Measurements from ENCODE around the gene AKAP13.
"Not testable (repeated sequence)": the region's sequence is repeated elsewhere in the genome, so short reads cannot be mapped to it uniquely, and the experiment has no call there.

The AKAP13 gene

DNA sequence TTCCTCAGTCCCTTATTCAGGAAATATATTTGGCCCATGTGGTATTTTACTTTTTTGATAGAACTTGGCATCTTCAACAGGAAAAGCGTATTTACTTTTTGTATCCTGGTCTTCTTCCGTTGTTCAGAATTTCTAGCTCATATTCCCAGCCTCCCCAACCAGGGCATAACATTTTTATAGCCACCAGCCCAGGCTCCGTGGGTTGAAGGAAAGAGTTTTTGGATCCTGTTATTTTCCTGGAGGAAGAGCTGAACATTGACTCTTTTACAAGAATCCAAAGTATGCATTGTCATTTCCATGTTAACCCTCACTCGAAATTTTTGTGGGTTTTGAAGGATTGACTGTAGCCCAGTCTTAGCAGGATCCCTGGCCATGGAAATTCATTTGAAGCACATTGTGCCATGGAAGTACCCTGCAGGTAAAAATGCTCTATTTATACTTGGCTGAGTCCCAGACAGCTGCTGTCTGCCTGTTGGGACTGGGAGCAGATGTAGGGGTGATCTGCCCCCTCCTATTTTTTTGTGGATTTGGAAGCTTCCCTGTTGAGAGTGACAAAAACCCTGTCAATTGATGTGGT, 98.8 kb downstream of the AKAP13 start:
- DNase-seq (ENCODE audit: low spot score): no peak

DNA sequence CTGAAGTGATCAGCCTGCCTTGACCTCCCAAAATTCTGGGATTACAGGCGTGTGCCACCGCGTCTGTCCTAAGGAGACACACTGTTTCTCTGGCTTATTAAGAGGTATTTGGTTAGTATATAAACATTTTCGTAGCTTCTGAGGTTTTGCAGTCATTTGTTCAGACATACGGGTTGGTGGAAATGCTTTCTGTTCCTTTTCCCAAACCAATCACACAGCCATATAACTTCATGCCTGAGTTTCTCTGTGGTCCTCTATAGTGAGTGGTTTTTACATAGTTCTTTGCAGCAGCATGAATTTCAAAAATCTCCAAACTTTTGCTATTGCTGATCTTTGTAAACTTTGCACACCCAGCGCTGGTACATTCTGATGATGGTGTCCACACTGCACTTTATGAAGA, 100.5 kb downstream of the AKAP13 start:
- no peak for DNase-seq (ENCODE audit: low spot score)

DNA sequence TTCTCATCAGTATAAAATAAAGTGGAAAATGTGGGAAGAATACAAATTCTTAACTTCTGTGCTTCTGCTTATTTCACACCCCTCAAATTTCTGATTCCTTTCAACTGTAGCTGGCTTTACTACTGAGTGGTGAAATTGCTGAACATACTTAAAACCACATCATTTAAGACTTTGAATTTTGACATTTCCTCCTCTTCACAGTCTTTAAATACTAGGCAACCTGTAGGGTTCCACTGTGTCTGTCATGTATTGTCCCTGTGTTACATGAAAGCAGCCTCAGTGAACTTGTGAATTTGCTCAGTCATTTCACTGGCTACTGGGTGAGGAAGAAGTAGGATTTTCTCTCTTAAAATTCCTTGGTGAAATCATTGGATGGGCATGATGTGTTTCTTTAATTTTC, 101.1 kb downstream of the AKAP13 start:
- not testable (repeated sequence) for DNase-seq (ENCODE audit: low spot score)

DNA sequence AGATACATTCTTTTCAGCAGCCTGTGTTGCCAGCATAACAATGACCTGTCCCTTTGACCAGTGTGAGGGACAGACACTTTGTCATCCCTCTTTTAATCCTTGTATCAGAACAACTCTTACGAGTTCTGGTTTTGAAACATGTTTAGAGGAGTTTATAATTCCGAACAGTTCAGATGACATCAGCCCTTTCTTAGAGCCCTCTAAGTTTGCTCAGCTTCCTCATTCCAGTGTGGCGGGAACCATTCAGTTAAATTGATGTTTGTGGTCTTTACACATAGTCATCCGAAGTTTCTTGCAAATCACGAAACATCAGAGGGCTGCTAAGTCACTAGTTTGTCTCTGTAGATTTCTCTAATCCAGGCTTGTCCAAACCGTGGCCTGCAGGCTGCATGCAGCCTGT, 102.5 kb downstream of the AKAP13 start:
- no peak for DNase-seq (ENCODE audit: low spot score)

DNA sequence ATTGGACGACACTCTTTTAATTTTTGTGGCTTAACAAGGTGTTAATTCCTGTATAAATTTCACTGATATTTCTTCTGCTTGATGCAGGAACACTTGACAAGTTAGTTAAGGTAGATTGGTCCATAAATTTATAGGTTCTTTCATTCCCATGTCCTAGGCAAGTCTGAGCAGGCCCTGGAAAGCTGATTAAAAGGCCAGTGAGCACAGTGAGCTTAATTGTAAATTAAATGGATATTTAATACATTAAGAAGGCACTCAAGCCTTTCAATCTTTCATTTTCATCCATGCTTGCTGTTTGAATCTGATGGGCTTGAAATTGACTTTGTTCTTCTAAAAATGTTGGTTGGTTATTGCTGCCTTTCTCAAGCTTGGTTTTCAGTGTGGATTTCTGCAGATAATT, 103.6 kb downstream of the AKAP13 start:
- not testable (repeated sequence) for DNase-seq (ENCODE audit: low spot score)

DNA sequence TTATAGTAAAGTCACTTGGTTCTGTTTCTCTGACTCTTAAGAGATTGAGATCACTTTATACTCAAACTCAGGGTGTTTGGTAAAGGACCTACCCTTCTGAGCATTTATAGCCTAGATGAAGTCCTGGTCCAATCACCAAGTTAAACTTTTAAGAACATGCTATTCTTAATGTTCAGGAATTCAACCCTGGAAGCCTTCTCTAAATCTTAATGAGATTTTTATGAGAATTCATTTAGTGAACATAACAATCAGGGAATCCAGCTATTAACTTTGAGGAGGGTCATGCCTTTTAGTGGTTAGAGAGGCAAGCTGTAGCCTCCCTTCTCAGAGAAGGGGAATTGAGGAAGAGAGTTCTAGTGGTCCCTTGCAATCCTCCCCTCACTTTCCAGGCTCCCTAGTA, 104.5 kb downstream of the AKAP13 start:
- not testable (repeated sequence) for DNase-seq (ENCODE audit: low spot score)

DNA sequence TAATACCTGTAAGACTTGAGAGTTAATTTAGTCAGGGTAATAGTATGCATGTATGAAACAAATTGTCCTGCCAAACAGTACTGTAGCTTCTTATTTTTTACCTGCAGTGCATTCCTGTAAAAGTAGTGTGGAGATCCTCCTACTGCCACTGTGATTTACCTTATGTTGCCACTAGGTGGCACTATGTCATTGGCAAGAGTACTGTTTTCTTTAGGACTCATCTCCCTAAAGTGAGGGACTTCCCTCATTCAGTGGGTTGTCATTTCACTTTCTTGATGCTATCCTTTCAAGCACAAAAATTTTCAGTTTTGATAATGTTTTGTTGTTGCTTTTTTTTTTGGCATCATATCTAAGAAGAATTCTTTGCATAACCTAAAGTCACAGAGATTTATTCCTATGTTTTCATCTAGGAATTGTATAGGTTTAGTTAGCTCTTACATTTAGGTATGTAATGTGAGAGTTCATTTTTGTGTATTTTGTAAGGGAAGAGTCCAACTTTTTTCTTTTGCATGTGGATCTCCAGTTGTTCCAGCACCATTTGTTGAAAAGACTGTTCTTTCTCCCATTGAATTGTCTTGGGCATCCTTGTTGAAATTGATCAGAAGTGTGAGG, 105.7 kb downstream of the AKAP13 start:
- DNase-seq (ENCODE audit: low spot score): peak; percentile 48

DNA sequence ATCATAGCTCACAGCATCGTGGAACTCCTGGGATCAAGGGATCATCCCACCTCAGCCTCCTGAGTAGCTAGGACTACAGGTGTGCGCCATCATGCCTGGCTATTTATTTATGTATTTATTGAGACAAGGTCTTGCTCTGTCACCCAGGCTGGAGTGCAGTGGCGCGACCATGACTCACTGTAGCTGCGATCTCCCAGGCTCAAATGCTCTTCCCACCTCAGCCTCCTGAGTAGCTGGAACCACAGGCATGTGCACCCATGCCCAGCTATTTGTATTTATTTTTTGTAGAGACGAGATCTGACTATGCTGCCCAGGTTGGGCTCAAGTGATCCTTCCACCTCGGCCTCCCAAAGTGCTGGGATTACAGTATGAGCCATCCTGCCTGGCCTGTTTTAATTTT, 107.4 kb downstream of the AKAP13 start:
- not testable (repeated sequence) for DNase-seq (ENCODE audit: low spot score)

DNA sequence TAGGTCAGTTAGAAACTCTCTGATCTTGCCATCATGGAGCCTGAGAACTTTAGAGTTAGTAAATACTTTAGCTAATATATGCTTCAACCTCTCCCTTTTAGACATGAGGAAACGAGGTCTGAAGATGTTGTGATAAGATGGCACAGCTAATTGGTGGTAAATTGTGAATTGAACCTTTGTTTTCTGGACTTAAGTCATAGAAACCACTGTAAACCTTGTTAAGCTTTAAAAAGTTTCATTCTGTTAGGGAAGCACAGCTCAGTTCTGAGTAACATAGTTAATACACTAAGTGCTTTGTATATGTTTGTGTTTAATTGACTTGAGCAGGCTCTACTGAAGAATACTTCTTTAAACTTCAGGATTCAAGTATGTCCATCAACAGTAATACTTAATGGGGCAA, 108.6 kb downstream of the AKAP13 start:
- DNase-seq (ENCODE audit: low spot score): no peak

DNA sequence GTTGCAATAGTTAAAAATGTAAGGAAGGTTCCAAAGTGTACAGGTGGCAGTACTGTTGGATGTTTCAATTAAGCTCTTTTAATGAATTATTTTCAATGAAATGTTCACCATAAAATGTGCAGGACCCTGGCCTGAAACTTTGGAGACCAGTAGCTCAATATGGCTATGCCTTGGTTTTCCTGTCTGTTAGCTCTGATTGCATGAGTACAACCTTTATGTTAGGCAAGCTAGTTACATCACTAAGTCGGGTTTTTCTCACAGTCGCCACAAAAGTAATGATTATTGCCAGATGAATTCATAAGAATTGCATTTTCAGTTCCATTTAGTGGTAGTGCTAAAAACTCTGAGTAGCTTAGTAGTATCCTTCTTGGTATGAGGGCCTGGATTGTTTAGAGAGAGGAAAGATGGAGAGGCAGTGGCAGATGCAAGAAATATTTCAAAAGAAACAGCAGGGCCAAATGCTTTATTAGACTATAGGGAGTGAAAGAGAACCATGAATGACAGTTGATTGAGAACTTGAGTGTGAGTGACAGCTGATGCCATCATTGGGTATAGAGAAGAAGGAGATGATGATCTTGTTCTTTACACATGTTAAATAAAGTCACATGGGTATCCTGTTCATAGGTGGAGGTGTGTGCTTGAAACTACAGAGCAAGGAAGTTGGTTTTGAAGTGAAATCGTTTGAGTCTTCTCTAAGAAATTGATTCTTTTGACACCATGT, 109.5 kb downstream of the AKAP13 start:
- no peak for DNase-seq (ENCODE audit: low spot score)

DNA sequence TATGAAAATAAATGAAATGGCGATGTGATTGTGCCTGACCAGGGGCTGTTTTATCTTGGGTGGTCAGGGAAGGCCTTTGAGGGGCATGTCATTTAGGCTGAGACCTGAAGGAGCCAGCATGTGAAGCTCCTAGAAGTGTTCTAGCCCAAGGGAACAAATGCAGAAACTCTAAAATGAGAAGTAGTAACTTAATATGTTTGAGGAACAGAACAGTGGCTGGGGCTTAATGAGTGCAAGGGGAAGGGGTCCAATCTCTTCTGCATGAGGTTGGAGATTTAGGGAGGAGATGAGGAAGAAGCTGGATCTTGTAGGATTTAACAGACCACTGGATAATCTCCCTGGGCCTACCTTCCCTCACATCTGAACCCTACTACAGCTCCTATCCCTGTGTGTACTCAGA, 110.5 kb downstream of the AKAP13 start:
- DNase-seq (ENCODE audit: low spot score): no peak

DNA sequence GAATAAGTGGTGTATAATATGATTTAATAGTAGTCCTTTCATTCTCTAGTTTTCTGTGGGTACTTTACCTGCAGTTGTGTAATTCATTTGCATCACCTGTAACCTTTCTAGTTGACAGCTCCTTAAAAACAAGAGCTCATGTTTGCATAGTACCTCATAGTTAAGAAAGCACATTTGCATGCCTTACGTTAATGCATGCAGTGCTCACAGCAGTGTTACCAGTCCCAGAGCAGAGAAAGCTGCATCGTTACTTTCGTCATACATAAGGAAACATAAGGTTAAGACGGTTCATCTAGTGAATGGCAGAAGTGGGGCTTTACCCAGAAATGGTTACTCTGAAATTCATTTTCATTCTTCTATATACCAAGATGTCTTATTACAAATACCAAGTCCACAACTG, 111.3 kb downstream of the AKAP13 start:
- no peak for DNase-seq (ENCODE audit: low spot score)

DNA sequence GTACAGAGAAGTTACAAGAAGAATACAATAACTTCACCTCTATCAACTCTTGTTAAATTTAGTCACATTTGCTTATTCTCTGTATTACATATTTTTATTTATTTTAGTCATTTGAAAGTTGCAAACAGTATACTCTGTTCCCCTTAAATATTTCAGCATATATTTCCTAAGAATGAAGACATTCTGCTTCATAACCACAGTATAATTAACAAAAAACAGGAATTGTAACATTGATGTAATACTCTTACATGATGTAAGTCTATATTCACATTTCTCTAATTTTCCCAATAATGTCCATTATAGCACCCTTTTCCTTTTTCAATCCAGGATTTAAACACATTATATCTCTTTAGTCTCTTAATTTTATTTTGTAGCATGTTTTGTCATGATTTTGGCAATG, 112.0 kb downstream of the AKAP13 start:
- no peak for DNase-seq (ENCODE audit: low spot score)

DNA sequence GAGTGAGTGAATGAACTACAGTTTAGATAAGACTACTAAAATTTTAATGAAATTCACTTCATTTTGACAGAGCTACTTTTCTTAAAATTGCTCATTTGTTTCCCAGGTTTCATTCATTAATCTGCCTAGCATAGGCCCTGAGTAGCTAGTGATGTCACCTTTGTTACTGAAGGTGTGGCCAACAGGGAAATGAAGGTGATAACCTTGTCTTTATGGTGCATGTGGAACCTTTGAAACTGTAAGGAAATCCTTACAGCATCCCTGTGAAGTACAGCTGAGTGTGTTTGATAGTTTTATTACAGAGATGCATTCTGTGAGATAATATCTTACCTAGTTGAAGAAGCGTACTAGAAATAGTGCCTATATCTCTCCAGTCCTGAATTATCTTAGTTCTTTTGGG, 112.9 kb downstream of the AKAP13 start:
- DNase-seq (ENCODE audit: low spot score): no peak

DNA sequence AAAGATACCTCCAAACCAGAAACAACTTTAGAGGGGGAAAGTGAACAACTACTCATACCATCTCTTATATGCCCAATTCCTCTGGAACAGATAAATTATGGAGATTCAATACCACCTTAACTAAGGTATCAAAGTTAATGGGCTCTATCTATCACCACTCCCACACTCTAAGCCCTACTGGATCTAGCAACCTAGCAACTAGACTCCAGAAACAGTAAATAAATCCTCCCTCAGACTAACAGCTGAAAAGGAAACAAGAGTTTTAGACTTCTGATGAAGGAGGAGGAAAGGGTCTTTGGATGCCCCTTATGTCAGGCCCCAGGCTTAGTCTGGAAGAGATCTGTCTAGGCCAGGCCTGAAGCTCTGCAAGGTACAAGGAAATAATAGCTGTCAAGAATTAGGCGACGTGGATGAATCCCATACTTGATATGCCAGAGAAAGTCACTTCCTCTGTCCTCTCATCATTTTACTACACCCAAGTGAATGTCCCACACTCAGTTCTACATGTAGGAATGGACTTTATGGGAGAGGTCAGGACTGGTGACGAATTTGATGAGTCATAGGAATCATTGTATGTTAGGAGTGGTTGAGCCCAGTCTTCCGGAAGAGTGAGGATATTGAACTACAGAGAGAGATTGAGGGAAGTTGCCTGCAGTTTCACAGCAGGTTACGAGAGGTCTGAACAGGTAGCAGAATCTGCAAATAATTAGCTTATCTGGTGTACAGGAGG, 113.8 kb downstream of the AKAP13 start:
- DNase-seq (ENCODE audit: low spot score): no peak

DNA sequence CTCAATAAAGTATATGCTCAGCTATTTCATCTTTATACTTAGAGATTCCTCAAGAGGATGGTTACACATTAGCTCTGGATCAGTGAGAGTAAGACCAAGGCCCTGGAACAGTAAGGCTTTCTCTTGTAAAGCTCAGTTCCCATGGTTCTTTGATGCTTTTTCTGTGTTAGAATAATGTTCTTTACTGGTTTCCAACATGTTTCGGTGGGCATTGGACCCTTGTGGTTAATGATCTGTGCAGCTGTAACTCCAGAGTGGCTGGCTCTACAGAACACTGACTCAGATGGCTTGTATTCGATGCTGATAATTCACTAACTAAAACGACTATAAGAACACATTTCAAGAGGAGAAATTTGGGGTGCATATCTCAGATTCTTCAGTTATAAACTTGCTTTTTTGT, 114.7 kb downstream of the AKAP13 start:
- no peak for DNase-seq (ENCODE audit: low spot score)

DNA sequence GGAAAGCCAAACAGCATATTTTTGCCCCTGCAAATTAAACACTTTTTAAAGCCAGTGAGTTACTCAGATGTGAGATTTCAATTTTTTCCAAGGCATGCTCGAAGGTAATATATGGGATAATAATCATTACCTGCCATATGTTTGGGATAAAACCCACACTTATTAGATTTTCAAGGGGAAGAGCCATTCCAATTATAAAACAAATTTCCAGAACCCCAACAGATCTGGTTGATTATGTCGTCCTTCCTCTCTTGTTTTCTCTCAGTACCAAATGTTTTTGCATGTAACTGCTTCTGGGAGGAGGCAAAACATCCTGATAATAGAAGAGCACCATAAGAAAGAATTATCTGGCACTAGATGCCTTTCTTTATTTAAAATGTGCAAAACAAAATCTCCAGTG, 115.1 kb downstream of the AKAP13 start:
- DNase-seq (ENCODE audit: low spot score): no peak

DNA sequence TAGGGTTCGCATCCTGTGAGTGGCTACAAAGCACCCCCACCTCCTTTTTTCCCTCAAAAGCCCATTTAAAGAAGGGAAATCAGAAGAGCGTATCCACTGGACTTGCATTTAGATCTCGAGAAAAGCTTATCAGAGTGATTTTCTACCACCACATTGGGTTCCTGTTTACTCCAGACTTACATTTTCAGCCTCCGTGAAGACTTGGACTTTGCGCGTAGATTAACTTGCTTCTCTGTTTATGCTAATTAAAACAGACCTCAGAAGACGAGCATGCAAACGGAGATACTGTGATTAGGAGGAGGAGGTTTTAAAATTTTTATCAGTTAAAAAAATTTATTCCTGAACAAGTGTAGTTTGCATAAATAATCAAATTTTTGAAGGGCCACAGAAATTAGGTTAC, 115.7 kb downstream of the AKAP13 start:
- DNase-seq (ENCODE audit: low spot score): no peak

DNA sequence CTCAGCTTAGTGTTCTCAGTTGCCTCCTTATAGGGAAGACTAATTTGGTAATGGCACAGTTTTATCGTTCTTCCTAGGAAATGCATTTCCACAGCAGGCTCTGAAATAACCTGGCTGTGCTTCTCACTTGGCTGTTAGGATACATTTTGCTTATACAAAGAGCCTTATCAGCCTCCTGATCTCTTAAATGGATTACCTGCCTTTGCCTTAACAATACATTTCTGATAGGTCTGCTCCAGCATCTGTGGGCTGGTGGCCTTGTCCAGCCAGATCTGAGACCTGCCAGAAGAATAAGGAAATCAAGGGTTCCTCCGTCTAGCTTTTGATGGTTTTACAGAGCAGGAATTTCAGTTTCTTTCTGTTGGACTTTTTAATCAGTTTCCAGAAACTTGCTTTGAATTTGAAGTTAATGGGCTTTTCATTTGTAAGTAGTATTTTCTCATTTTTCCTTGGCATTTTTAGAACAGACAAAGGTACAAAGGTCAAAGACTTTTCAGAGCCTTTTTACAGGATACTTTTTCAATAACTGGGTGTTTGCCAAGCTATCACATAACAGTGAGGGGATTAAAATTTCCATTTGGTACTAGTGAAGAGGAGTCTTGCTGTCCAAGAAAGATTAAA, 116.3 kb downstream of the AKAP13 start:
- no peak for DNase-seq (ENCODE audit: low spot score)

DNA sequence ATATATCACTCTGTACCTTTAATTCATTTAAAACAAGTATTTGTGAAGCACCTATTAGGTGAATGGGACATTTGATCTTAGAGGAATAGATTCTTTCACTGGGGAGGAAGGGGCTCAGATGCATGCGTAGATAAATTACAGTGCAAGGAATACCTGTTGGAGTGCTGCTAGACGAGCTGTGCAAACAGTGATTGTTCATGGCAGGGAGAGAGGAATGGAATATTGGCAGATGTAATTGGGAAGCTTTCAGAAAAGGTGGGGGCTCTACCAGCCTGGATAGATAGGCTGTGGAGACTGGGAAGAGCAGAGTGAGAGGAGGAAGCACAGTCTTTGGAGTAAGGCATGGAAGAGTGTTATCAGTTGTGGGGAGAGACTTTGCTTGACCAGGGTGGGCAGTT, 116.8 kb downstream of the AKAP13 start:
- no peak for DNase-seq (ENCODE audit: low spot score)

DNA sequence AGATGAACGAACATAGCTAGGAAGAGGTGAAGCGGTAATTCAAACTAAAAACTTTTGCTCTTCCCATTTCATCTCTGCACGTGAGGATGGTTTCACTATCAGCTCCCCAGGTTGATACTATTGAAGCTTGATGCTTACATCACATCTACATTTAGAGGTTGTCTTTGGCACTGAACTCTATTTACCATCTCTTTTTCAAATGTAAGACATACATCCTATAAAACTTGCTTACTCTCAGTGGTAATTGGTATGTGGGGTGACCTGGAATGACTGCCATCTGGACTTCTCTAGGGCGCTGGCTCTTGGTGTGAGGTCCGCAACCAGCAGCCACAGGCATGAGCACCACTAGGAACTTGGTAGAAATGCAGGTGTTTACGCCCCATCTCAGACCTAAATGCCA, 118.1 kb downstream of the AKAP13 start:
- DNase-seq (ENCODE audit: low spot score): no peak

DNA sequence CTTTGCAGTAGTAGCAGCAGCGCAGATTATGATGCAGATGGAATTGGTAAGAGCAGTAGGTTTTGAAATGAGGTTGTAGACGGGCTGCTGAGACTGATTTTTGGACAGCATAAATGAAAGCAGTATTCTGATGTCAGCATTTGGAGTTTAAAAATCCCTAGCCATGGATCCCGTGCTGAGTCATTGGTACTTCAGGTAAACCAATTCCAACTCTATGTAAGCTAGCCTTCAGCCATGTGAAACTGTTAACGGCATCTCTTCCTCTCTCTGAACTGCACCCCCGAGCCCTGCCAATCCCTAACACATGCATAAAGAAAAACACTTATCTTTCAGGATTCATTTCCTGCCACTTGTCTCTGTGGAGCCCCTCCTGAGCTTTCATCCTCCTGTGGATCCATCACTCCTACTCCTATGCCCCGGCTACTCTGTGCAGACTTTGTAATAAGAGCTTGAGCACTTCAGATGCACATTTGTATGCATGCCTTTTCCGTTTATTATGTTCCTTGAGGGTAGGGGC, 119.0 kb downstream of the AKAP13 start:
- DNase-seq (ENCODE audit: low spot score): no peak

Measured in HuH-7 (cell line).